ENCODE data around the gene CHRNA5.

- TF ChIP-seq CTCF (IDR thresholded peaks at IDR 0.05; ENCODE audit: poor library complexity): no peak
- no peak for TF ChIP-seq EZH2 (IDR thresholded peaks at IDR 0.05; ENCODE audit: borderline replicate concordance)
Measured at GRCh38 chr15:78615151-78615589, 49.9 kb downstream of the CHRNA5 start.

Data from hepatocyte (in vitro differentiated cells).